ENCODE measurements around the gene HOXD9. TPM values are rescaled to one million over a fixed set of nuclear protein-coding genes. Genes with fewer than 3 reads are reported as not detected.

Gene HOXD9
- total RNA-seq, 2 donors from 2014 or later = 0.33 to 1.6 TPM

- DNase-seq (no peak), ATAC-seq (no peak)
- Histone ChIP-seq H3K9me3 (no peaks in the 10 kb centered on the region), H3K4me3 (no peak within 1 kb of the TSS), H3K4me1 (peaks cover 33% of the 10 kb centered on the region), H3K36me3 (replicated peaks in 1 of 2; ENCODE audit: insufficient read depth in 1 of 2, low read depth in 2 of 2) (no peaks in the 10 kb centered on the region), H3K27ac (no peak within 1 kb of the TSS), H3K27me3 (peaks cover 5 to 67% of the 10 kb centered on the region in 2 donors)
- intact Hi-C loops (cut with DNase I) = no loop called here
- 3 to 12% methylated on average over 33 to 76 of the region's 95 CpGs for WGBS, 2 donors
- TF ChIP-seq POLR2A (IDR thresholded peaks at IDR 0.05) = no peak
- TF ChIP-seq CTCF (IDR thresholded peaks at IDR 0.05) = no peak
These were observed 30.0 kb upstream of the HOXD9 start, which contains the start of gene HOXD13 for GRCh38 chr2:176092270-176093144. Gene HOXD13 (plus strand): TSS chr2:176092721. CDS start chr2:176092891, 170 bp downstream.

- Histone ChIP-seq H3K4me3 (no peak overlapping the region), H3K27me3 (peaks cover 0 to 63% of the 10 kb centered on the region in 2 donors), H3K36me3 (replicated peaks in 1 of 2; ENCODE audit: insufficient read depth in 1 of 2, low read depth in 2 of 2) (no peaks in the 10 kb centered on the region), H3K4me1 (peaks cover 32% of the 10 kb centered on the region), H3K27ac (no peak overlapping the region), H3K9me3 (no peaks in the 10 kb centered on the region)
- DNase-seq = no peak
- no peak for ATAC-seq
- intact Hi-C loops (cut with DNase I) = no loop called here
- TF ChIP-seq POLR2A (IDR thresholded peaks at IDR 0.05) (no peak), CTCF (IDR thresholded peaks at IDR 0.05) (no peak)
- 3 to 12% methylated on average over 18 to 51 of the region's 53 CpGs for WGBS, 2 donors
These were observed 29.2 kb upstream of the HOXD9 start for GRCh38 chr2:176093145-176093897.

- H3K36me3 ChIP-seq (replicated peaks in 1 of 2; ENCODE audit: insufficient read depth in 1 of 2, low read depth in 2 of 2) = no peaks in the 10 kb centered on the region
- ATAC-seq (no peak), DNase-seq (no peak)
- H3K27ac ChIP-seq = no peak overlapping the region
- intact Hi-C loops (cut with DNase I) = no loop called here
- 4 to 12% methylated on average over 8 of the region's 8 CpGs for WGBS, 2 donors
- H3K9me3 ChIP-seq = no peaks in the 10 kb centered on the region
- TF ChIP-seq CTCF (IDR thresholded peaks at IDR 0.05) (no peak), POLR2A (IDR thresholded peaks at IDR 0.05) (no peak)
- peaks cover 0 to 65% of the 10 kb centered on the region in 2 donors for H3K27me3 ChIP-seq
- H3K4me1 ChIP-seq = peaks cover 30% of the 10 kb centered on the region
- no peak overlapping the region for H3K4me3 ChIP-seq
These were observed 28.6 kb upstream of the HOXD9 start for GRCh38 chr2:176093898-176094249.

GRCh38 chr2:176094349-176094748, 28.2 kb upstream of the HOXD9 start:
- TF ChIP-seq CTCF (IDR thresholded peaks at IDR 0.05) = no peak
- no peak for TF ChIP-seq POLR2A (IDR thresholded peaks at IDR 0.05)
- Histone ChIP-seq H3K4me3 (no peak overlapping the region), H3K27ac (no peak overlapping the region), H3K36me3 (replicated peaks in 1 of 2; ENCODE audit: insufficient read depth in 1 of 2, low read depth in 2 of 2) (no peaks in the 10 kb centered on the region), H3K4me1 (peaks cover 30% of the 10 kb centered on the region), H3K9me3 (no peaks in the 10 kb centered on the region), H3K27me3 (peaks cover 0 to 66% of the 10 kb centered on the region in 2 donors)
- no peak for ATAC-seq
- no peak for DNase-seq
- 5% methylated on average over 12 of the region's 12 CpGs for WGBS, 2 donors
- intact Hi-C loops (cut with DNase I) = no loop called here

Data from body of pancreas (tissue), 4 donors.